GM12874 (cell line): ENCODE results near the gene ZMYM1.

Source experiments
- CTCF ChIP-seq: IDR thresholded peaks from 2 replicates; pipeline ENCODE4 v1.5.1; 2011; ENCODE audit warnings: low read depth, mild to moderate bottlenecking, control low read depth, low read length, moderate library complexity; ENCODE audit not compliant: insufficient read depth

Gene ZMYM1

GRCh38 chr1:35085421-35085820 lies 6.2 kb downstream of the ZMYM1 start:
- TF ChIP-seq CTCF = no peak

GRCh38 chr1:35097224-35097623 lies 18.0 kb downstream of the ZMYM1 start:
- no peak for TF ChIP-seq CTCF

- TF ChIP-seq CTCF = no peak
Observed at GRCh38 chr1:35111106-35111505, 31.9 kb downstream of the ZMYM1 start.

- TF ChIP-seq CTCF = no peak
Observed at GRCh38 chr1:35112668-35113067, 33.5 kb downstream of the ZMYM1 start.

GRCh38 chr1:35115459-35116383 lies 36.5 kb downstream of the ZMYM1 start:
- TF ChIP-seq CTCF = no peak

- no peak for TF ChIP-seq CTCF
Observed at GRCh38 chr1:35120458-35121133, 41.4 kb downstream of the ZMYM1 start.

GRCh38 chr1:35122311-35122710 lies 43.1 kb downstream of the ZMYM1 start:
- no peak for TF ChIP-seq CTCF
